Esophagus muscularis mucosa (tissue), 4 donors: ENCODE results near the gene FBN1.

Experiments used
- EP300 ChIP-seq: sonication (generic); formaldehyde crosslinking; IDR thresholded peaks from one replicate; pipeline ENCODE4 v1.6.1; 2017; ENCODE audit warnings: antibody characterized with exemption
- POLR2A ChIP-seq: fragments of 450-650 bp; IDR thresholded peaks from one replicate; pipeline ENCODE4 v1.6.1; 2017; ENCODE audit warnings: antibody characterized with exemption, moderate library complexity, mild to moderate bottlenecking, low read depth
- POLR2AphosphoS5 ChIP-seq, 2 donors: sonication (generic); formaldehyde crosslinking; IDR thresholded peaks; one replicate each; pipeline ENCODE4 v1.6.1; 2017; ENCODE audit warnings: antibody characterized with exemption in 2 of 2
- TF ChIP-seq, protein P1 (sequence below), 3 experiments: fragments of 200-600 bp in 2 of 3; fragments of 450-650 bp in 1 of 3; sonication (generic) in 2 of 3; IDR thresholded peaks; one replicate each; pipeline ENCODE4 v1.5.1; 2017 to 2019; ENCODE audit warnings: antibody characterized with exemption in 3 of 3, mild to moderate bottlenecking in 2 of 3, moderate library complexity in 1 of 3

DNA sequence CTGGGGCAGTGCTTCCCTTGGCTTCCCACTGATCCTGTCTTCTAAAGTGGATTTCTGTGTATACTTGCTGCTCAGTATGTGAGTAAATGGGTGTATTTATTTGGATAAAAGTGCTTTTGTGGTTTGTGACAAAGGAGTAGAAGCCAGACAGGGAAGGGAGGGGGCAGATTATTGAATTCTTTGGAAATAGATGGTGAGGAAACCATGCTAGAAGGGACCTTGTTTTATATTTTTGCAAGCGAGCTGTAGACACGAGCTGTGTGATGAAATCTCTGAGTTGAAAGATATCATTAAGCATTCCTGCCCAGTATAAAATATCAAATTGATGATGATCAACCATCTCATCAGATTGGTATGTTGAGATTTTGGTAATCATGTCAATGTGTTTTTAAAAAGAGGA, 245.4 kb downstream of the FBN1 start:
- TF ChIP-seq, protein P1, sequence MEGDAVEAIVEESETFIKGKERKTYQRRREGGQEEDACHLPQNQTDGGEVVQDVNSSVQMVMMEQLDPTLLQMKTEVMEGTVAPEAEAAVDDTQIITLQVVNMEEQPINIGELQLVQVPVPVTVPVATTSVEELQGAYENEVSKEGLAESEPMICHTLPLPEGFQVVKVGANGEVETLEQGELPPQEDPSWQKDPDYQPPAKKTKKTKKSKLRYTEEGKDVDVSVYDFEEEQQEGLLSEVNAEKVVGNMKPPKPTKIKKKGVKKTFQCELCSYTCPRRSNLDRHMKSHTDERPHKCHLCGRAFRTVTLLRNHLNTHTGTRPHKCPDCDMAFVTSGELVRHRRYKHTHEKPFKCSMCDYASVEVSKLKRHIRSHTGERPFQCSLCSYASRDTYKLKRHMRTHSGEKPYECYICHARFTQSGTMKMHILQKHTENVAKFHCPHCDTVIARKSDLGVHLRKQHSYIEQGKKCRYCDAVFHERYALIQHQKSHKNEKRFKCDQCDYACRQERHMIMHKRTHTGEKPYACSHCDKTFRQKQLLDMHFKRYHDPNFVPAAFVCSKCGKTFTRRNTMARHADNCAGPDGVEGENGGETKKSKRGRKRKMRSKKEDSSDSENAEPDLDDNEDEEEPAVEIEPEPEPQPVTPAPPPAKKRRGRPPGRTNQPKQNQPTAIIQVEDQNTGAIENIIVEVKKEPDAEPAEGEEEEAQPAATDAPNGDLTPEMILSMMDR (IDR thresholded peaks at IDR 0.05): no peak
- TF ChIP-seq POLR2A (no peak), POLR2AphosphoS5 (IDR thresholded peaks at IDR 0.05) (no peak), EP300 (no peak)
